GM19025 (cell line): ENCODE measurements around the gene ADGRF4.
A peak's percentile ranks its signal among the peaks of the same experiment; 100 is the strongest.
"Not testable (repeated sequence)": the region's sequence is repeated elsewhere in the genome, so short reads cannot be mapped to it uniquely, and the experiment has no call there.

Source experiments
- ATAC-seq: cut with Tn5 transposase; IDR thresholded peaks from one replicate; pipeline ENCODE4 v1.9.1; 2021; ENCODE audit warnings: mild to moderate bottlenecking, low read depth, moderate library complexity; ENCODE audit not compliant: unreplicated experiment

Gene ADGRF4

GRCh38 chr6:47733879-47734558 is 35.6 kb downstream of the ADGRF4 start:
- ATAC-seq = peak; percentile 54

DNA sequence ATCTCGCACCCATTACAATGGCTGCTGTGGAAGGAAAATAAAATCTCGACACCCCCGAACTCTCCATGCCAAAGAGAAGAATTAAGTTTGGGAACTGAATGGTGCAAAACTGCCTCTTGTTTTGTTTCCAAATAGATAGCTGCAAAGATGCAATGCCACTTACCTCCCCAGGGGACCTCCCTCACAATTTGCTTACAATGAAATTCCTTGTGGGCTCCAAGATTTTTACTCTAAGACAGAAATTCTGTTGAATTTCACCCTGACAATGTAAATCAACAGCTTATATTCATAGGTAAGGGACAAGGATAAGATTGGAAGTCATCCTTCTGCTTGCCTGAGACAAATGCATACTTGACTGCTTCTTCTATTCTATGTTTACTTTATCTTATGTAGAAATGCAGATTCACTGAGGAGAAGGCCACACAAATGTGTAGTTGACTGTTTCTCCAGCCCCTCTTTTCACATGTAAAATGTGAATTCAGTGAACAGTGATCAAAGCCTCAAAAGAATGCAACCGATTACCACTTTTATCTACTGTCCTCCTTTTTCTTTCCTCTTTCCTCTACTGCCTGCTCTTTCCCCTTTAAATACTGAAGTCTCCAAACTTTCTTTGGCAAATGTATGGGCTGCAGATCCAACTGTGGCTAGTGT is 36.6 kb downstream of the ADGRF4 start:
- ATAC-seq = no peak

GRCh38 chr6:47736083-47736700 is 37.8 kb downstream of the ADGRF4 start:
- no peak for ATAC-seq

DNA sequence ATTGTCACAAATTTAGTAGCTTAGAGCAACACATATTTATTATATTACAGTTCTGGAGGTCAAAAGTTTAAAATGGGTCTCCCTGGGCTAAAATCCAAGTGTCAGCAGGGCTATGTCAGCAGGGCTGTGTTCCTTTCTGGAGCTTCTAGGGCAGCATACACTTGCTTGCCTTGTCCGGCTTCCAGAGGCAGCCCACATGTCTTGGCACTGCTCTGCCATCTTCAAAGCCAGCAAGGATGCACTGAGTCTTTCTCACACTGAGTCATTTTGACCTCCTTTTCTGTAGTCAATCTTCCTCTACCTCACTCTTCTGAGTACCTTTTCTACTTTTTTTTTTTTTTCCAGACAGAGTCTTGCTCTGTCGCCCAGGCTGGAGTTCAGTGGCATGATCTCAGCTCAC is 39.0 kb downstream of the ADGRF4 start:
- ATAC-seq = no peak

DNA sequence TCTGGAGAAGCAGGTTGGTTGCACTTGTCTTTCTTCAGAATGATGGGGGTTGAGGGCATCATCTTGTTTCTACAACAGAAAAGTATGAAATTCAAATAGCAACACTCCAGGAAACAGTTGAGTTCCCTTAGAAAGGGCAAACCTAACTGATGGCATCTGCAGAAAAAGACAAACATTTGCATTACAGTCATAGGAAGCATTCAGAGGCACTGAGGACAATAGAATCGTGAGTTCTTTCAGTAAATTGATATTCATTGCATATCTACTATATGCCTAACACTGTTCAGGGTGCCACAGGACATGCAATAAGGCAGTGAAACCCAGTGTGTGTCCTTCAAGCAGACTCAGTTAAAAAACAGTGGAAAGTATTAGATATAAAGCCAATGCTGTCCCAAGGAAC is 42.3 kb downstream of the ADGRF4 start:
- ATAC-seq = no peak

GRCh38 chr6:47741807-47742206 is 43.4 kb downstream of the ADGRF4 start:
- ATAC-seq = no peak

- ATAC-seq = no peak
These were observed 45.4 kb downstream of the ADGRF4 start for GRCh38 chr6:47743744-47744143.

GRCh38 chr6:47745269-47745668 is 46.9 kb downstream of the ADGRF4 start:
- ATAC-seq = not testable (repeated sequence)

- no peak for ATAC-seq
These were observed 51.4 kb downstream of the ADGRF4 start for GRCh38 chr6:47749757-47750156.

DNA sequence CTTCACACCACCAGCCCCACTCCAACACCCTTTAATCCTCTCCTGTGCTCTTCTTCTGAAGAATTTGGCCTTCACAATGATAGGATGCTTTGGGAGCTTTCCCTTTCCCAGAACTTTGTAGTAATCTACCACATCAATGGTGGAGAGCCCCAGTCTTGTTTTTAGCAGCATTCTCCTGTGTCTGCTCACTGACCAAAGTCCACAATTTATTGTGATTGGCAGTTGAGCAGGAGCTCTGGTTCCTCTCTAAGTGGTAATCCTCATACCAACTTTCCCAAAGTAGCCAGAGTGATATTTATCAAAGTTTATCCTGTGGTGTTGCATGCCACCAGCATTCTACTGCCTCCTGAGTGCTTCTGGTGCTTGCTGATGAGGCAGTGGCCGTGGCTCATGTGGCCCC is 54.4 kb downstream of the ADGRF4 start:
- ATAC-seq = no peak

GRCh38 chr6:47759364-47759763 is 61.0 kb downstream of the ADGRF4 start:
- ATAC-seq = no peak

GRCh38 chr6:47762502-47762901 is 64.1 kb downstream of the ADGRF4 start:
- ATAC-seq = no peak

- ATAC-seq = no peak
These were observed 68.1 kb downstream of the ADGRF4 start for GRCh38 chr6:47766445-47766844.

DNA sequence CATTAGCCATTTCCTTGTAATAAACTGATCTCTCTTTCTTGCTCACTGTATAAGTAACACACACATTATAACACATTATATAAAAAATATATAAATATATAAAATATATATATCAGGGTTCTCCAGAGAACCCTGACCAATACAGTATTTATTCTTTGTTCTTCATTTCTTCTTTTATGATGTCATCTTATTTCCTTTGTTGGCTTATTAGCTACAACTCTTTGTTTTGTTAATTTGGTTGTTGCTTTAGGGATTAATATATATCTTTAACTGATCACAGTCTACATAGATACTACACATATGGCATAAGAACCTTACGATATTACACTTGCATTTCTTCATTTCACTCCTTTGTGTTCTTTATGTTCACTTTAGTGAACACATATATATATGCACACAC is 68.7 kb downstream of the ADGRF4 start:
- ATAC-seq = no peak

GRCh38 chr6:47769982-47770381 is 71.6 kb downstream of the ADGRF4 start:
- no peak for ATAC-seq
